Erythroblast (primary cell): ENCODE data around the gene WNT6.

ENCODE experiments used
- GATA1 ChIP-seq: IDR thresholded peaks from 2 replicates; pipeline ENCODE4 v1.6.1; 2011; ENCODE audit warnings: low read depth, mild to moderate bottlenecking, control low read depth, low read length, moderate library complexity
- POLR2A ChIP-seq: IDR thresholded peaks from 2 replicates; pipeline ENCODE4 v1.6.1; 2011; ENCODE audit warnings: mild to moderate bottlenecking, low read length

DNA sequence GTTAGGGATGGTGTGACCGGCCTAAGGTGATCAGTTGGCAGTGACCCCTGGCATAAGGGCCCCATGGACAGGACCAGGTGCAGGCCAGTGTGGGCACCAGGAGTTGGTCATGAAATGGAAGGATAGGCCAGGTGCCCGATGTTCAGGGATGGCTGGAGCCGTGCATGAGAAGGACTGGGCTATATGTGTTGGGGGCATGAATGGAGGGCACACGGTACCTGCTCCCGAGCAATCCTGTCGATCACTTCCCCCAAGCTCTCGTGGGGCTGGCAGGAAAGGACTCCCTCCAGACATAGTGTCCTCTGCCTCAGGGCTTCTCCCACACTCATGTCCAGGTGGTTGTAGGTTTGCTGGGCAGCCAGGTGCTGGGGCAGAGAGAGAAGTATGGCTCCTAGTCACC is 35.6 kb upstream of the WNT6 start:
- TF ChIP-seq POLR2A (no peak), GATA1 (no peak)
